Small intestine (tissue), 7 donors: ENCODE results near the gene NDUFA5. TPM values are rescaled to one million over a fixed set of nuclear protein-coding genes. Genes with fewer than 3 reads are reported as not detected.
A peak's percentile ranks its signal among the peaks of the same experiment; 100 is the strongest.

Experiments used
- DNase-seq, 2 donors: peaks; one replicate each; pipeline versions ENCODE4 v3.0.0 to v3.0.0-alpha.2; 2013
- FAIRE-seq: peaks from 2 replicates; lab custom pipeline; 2012; peaks lifted over from hg19 to GRCh38; lab: Jason Lieb, UNC
- H3K27ac ChIP-seq, 3 donors: one replicate each; pipeline ENCODE4 v1.5.1; 2013; ENCODE audit warnings: low read length in 2 of 3, mild to moderate bottlenecking in 2 of 3, control low read depth in 1 of 3, inconsistent platforms in 1 of 3, low read depth in 1 of 3, moderate library complexity in 1 of 3
- H3K27me3 ChIP-seq, 3 donors: one replicate each; pipeline ENCODE4 v1.6.1; 2013; ENCODE audit warnings: low read length in 3 of 3, inconsistent platforms in 1 of 3; ENCODE audit not compliant: control insufficient read depth in 3 of 3, insufficient read depth in 3 of 3
- H3K36me3 ChIP-seq, 3 donors: one replicate each; pipeline ENCODE4 v1.6.1; 2013; ENCODE audit warnings: low read length in 3 of 3, inconsistent platforms in 1 of 3, low read depth in 1 of 3, mild to moderate bottlenecking in 1 of 3, moderate library complexity in 1 of 3; ENCODE audit not compliant: control insufficient read depth in 3 of 3, insufficient read depth in 2 of 3
- H3K4me1 ChIP-seq, 3 donors: one replicate each; pipeline ENCODE4 v1.6.1; 2013; ENCODE audit warnings: low read length in 2 of 3, inconsistent platforms in 1 of 3, low read depth in 1 of 3, mild to moderate bottlenecking in 1 of 3, moderate library complexity in 1 of 3; ENCODE audit not compliant: control insufficient read depth in 3 of 3, insufficient read depth in 2 of 3
- H3K4me3 ChIP-seq, 3 donors: one replicate each; pipeline ENCODE4 v1.5.1; 2013; ENCODE audit warnings: low read length in 3 of 3, control low read depth in 1 of 3, inconsistent platforms in 1 of 3, low read depth in 1 of 3, mild to moderate bottlenecking in 1 of 3, moderate library complexity in 1 of 3
- H3K9me3 ChIP-seq, 2 donors: one replicate each; pipeline ENCODE4 v1.6.1; 2013; ENCODE audit warnings: low read depth in 1 of 2, low read length in 1 of 2; ENCODE audit not compliant: control insufficient read depth in 2 of 2, insufficient read depth in 1 of 2
- WGBS, 3 donors: extraction: QIAGEN DNeasy Blood & Tissue Kit; methylation state at CpG; one replicate each; pipeline ENCODE4 v1.1.7; 2013; 5-methylcytosine and 5-hydroxymethylcytosine counted together
- polyA plus RNA-seq, 4 donors: library from polyadenylated mRNA; stranded (reverse) in 3 of 4; unstranded in 1 of 4; fragments of 200-250 nt in 3 of 4; fragments of 120-200 nt in 1 of 4; gene quantifications; one replicate each; pipeline versions ENCODE4 v1.2.1 to v1.2.3, GENCODE V29; 2013
- donor health status: healthy with polysubstance abuse.
- donor health status: control.
- donor health status: control.
- donor health status: Bipolar disorder and iron deficiency.
- donor health status: healthy.

The NDUFA5 gene
- polyA plus RNA-seq, 4 donors, result 69.4 to 225 (median 135) TPM

- 27 to 65% (median 40%) methylated on average over 8 of the region's 8 CpGs for WGBS, 3 donors
- H3K9me3 ChIP-seq, result peaks cover 0 to 4% of the 10 kb centered on the region in 2 donors
- FAIRE-seq, result no peak
Measured at GRCh38 chr7:123499211-123499970, 58.2 kb downstream of the NDUFA5 start.

GRCh38 chr7:123498601-123499000 lies 59.0 kb downstream of the NDUFA5 start:
- Histone ChIP-seq H3K36me3 (no peaks in the 10 kb centered on the region), H3K27ac (no peak overlapping the region), H3K4me3 (no peak overlapping the region), H3K4me1 (no peaks in the 10 kb centered on the region), H3K27me3 (no peaks in the 10 kb centered on the region), H3K9me3 (no peaks in the 10 kb centered on the region)
- WGBS, 3 donors, result 37 to 57% (median 40%) methylated on average over 2 of the region's 2 CpGs
- peak in 1 of 2 donors; percentile 25 for DNase-seq
- no peak for FAIRE-seq

More at GRCh38 chr7:123499211-123499970, 58.2 kb downstream of the NDUFA5 start:
- no peak overlapping the region for H3K4me3 ChIP-seq
- no peaks in the 10 kb centered on the region for H3K36me3 ChIP-seq
- no peak overlapping the region for H3K27ac ChIP-seq
- H3K27me3 ChIP-seq, result no peaks in the 10 kb centered on the region
- H3K4me1 ChIP-seq, result no peaks in the 10 kb centered on the region
- DNase-seq, result peak; percentile 3 to 22

GRCh38 chr7:123498031-123498430 lies 59.6 kb downstream of the NDUFA5 start:
- Histone ChIP-seq H3K36me3 (no peaks in the 10 kb centered on the region), H3K4me1 (no peaks in the 10 kb centered on the region), H3K4me3 (no peak overlapping the region), H3K27ac (no peak overlapping the region), H3K9me3 (no peaks in the 10 kb centered on the region), H3K27me3 (no peaks in the 10 kb centered on the region)
- WGBS, 3 donors, result 60 to 81% (median 80%) methylated on average over 1 of the region's 1 CpG
- no peak for DNase-seq
- no peak for FAIRE-seq

GRCh38 chr7:123494193-123494796 lies 63.3 kb downstream of the NDUFA5 start:
- 3 to 10% (median 6%) methylated on average over 3 of the region's 3 CpGs for WGBS, 3 donors
- peak; percentile 50 to 60 for DNase-seq
- H3K27ac ChIP-seq, result no peak overlapping the region
- H3K4me3 ChIP-seq, result no peak overlapping the region
- FAIRE-seq, result peak; percentile 94
- no peaks in the 10 kb centered on the region for H3K4me1 ChIP-seq
- no peaks in the 10 kb centered on the region for H3K27me3 ChIP-seq
- H3K9me3 ChIP-seq, result no peaks in the 10 kb centered on the region
- H3K36me3 ChIP-seq, result no peaks in the 10 kb centered on the region

GRCh38 chr7:123492485-123492884 lies 65.1 kb downstream of the NDUFA5 start:
- Histone ChIP-seq H3K27me3 (no peaks in the 10 kb centered on the region), H3K9me3 (no peaks in the 10 kb centered on the region), H3K27ac (no peak overlapping the region), H3K36me3 (no peaks in the 10 kb centered on the region), H3K4me3 (no peak overlapping the region), H3K4me1 (no peaks in the 10 kb centered on the region)
- no peak for DNase-seq
- 58 to 66% (median 64%) methylated on average over 3 of the region's 3 CpGs for WGBS, 3 donors
- FAIRE-seq, result no peak

Other genes starting within 250 kb of the NDUFA5 start
- gene IQUB, start 23.2 kb downstream of the NDUFA5 start, polyA plus RNA-seq, result under 1 TPM in 3 of 4 donors, not detected in 1; 0.03 to 0.22 (median 0.19) TPM
- under 1 TPM in 2 of 4 donors, not detected in 2; 0.01 to 0.12 TPM for gene ASB15, start 44.0 kb upstream of the NDUFA5 start, polyA plus RNA-seq
- gene LMOD2, start 98.0 kb upstream of the NDUFA5 start, polyA plus RNA-seq, result 1 to 10 TPM in 1 of 4 donors, under 1 TPM in 3; 0.04 to 1.6 (median 0.42) TPM
- gene WASL, start 191.2 kb upstream of the NDUFA5 start, polyA plus RNA-seq, result 10 to 100 TPM; 26.8 to 73.1 (median 36.3) TPM